MV-4-11 (cell line): Measurements from ENCODE around the gene HGFAC.
"Not testable (repeated sequence)": the region's sequence is repeated elsewhere in the genome, so short reads cannot be mapped to it uniquely, and the experiment has no call there.

Source experiments
- DNase-seq: peaks from one replicate; lab custom pipeline; 2025; lab: John Stamatoyannopoulos, UW

Gene HGFAC

DNA sequence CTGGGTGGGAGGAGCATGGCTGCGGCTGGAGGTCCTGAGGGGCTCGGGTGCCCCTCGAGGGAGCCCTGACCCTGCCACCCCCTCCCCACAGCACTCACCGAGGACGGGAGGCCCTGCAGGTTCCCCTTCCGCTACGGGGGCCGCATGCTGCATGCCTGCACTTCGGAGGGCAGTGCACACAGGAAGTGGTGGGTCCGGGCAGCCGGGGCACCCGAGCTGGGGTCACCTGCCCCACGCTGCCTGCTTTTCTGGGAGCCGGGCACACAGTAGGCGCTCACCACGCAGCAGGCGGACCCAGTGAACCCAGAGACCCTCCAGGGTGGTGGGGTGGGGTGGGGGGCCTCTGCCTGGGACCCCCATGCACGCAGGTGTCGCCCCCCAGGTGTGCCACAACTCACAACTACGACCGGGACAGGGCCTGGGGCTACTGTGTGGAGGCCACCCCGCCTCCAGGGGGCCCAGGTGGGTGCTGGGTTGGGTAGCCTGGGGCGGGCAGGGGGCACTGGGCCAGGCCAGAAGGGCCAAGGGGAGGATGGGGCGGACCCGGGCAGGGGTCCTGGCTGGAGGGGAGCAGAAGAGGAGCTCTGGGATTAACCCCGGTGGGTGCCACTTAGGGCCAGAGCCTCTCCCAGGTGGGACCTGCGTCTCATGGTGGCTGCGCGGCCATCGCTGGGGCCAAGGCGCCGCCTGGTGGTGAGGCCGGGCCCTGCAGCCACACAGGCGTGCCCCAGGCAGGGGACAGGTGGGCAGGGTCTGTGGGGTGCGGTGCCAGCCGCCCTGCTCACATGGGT is 1.4 kb downstream of the HGFAC start:
- DNase-seq: peak; percentile 19

- no peak for DNase-seq
Observed at GRCh38 chr4:3443750-3444309, 2.1 kb downstream of the HGFAC start.

- no peak for DNase-seq
Observed at GRCh38 chr4:3444351-3445110, 2.8 kb downstream of the HGFAC start.

GRCh38 chr4:3445111-3445820 is 3.5 kb downstream of the HGFAC start:
- no peak for DNase-seq

- DNase-seq: no peak
Observed at GRCh38 chr4:3445829-3446545, 4.2 kb downstream of the HGFAC start.

DNA sequence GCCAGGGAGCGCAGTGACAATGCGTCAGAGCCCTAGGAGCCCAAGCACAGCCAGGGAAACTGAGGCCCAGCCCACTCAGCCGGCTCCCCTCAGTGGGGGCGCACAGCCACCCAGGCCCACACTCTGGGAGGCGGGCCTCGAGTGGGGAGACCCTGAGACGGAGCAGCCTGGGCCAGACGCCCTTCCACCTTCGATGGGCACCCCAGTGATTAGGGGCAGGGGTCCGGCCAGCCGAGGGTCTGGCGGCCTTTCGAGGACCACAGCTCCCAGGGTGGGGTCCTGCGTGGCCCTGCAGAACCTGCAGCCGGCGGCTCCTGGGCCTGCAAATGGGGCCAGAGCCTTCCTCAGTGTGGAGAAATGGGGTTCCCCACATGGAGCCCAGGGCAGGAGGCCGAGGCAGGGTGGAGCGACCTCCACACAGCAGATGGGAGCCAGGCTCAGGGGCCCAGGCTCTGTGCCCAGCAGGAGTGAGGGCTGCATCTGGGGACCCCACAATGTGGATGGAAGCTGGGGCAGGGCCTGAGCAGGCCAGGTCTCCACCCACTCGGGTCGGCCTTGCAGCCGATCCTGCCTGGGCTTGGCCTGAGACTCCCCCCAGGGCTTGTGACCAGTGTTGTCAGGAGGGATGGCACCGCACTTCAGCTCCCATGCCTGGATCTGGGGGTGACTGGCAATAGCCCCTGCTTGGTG is 5.0 kb downstream of the HGFAC start:
- DNase-seq: no peak

GRCh38 chr4:3447431-3448395 is 5.9 kb downstream of the HGFAC start:
- no peak for DNase-seq

- DNase-seq: no peak
Observed at GRCh38 chr4:3449047-3449573, 7.3 kb downstream of the HGFAC start.

- no peak for DNase-seq
Observed at GRCh38 chr4:3449574-3450534, 8.1 kb downstream of the HGFAC start.

DNA sequence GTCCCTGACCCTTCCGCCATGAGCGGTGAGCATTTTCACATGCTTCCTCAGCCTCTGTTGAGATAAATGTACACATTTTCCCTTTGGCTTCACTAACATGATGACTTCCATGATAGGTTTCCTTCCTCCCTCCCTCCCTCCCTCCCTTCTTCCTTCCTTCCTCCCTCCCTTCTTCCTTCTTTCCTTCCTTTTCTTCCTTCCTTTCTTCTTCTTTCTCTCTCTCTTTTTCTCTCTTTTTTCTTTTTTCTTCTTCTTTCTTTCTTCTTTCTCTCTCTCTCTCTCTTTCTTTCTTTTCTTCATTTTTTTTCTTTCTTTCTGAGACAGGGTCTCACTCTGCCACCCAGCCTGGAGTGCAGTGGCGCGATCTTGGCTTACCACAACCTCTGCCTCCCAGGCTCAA is 8.9 kb downstream of the HGFAC start:
- DNase-seq: no peak

- DNase-seq: no peak
Observed at GRCh38 chr4:3451956-3452355, 10.2 kb downstream of the HGFAC start.

GRCh38 chr4:3452376-3452775 is 10.6 kb downstream of the HGFAC start:
- DNase-seq: no peak

GRCh38 chr4:3455596-3455995 is 13.8 kb downstream of the HGFAC start:
- DNase-seq: not testable (repeated sequence)

DNA sequence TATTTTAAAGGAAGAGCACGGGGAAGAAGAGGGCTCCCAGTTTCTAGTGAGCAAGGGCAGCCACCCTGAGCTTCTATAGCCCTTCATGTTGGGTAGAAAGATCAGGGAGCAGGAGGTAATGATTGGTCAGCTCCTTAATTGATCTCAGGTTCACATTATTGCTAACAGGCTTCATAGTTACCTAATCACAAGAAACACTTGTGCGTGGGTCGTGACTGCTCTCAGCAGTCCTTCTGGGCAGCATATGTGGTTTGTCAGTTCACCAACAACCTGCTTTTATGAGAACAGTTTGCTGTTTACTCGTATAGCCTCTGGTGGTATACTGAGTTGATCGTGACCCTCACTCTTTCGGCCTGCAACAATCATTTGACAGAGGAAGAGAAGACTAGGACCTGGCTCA is 16.6 kb downstream of the HGFAC start:
- DNase-seq: no peak

GRCh38 chr4:3459156-3459555 is 17.4 kb downstream of the HGFAC start:
- not testable (repeated sequence) for DNase-seq

DNA sequence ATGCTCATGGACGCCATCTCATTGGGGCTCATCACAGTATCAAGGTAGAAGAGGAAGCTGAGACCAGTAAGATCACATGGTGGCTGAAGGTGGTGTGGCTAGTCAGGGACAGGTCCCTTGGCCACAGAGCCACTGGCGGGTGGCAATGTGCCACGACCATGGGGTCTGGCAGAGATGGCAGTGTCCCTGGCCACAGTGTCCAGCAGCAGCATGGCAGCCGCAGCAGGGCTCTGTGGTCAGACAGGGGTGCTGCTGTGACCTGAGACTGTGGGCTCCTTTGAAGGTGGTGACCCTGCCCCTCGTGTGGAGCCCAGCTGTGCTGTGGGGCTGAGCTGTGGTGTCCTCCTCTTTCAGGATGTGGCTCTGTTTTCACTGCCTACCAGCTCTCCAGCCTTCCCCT is 19.2 kb downstream of the HGFAC start:
- no peak for DNase-seq

DNA sequence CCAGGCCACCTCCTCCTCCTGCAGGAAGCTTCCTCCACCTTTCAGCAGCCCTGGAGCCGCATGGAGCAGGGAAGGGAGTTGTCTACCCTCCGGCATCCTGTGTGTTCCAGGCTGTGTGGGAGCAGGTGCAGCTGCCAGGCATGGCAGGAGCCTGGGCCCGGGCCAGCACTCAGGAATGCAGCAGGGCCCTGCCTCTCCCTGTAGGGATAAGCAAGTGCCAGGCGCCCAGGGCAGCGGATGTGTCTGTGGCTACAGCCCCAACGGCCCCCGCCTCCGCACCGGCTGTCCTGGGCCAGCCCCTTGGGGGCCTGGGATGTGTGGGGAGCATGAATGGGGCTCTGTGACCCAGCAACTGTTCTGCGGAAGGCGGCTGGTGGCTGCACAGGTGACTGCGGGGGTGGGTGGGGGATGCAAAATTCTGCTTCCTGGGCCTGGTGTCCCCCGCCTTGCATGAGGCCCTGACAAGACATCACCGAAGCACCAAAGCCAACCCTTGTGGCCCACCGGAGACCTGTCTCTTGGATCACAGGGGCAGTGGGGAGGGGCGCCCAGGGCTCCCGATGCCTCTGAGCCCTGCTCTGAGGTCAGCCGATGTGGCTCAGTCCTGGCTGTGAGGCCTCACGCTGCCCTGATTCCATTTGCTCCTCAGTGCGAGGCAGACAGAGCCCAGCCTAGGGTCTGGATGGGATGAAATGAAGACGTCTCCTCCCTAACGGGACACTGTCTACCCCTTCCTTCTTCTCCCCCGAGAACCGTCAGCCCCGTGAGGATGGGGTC is 19.9 kb downstream of the HGFAC start:
- no peak for DNase-seq

DNA sequence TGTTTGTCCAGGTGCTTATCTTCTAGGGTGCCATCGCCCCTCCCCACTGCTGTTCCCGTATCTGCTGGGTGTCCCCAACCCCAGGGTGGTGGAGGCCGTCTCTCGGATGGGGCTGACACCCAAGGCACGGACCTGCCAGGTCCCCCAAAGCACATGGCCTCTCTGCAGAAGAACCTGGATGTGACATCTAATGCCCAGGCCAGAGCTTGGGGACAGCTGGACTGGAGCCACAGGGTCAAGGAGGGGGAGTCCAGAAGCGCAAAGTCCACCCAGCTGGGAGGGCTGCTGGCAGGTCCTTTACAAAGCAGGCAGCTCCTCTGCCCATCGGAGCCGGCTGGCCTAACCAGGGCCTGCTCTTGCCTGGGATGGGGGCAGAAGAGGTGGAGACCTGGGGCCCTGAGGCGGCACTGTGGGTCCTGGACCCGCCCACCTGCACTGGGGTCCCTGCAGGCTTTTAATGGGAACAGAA is 20.6 kb downstream of the HGFAC start:
- DNase-seq: no peak
